KOPT-K1 (cell line): ENCODE results near the gene GNAZ.
"Not testable (repeated sequence)": the region's sequence is repeated elsewhere in the genome, so short reads cannot be mapped to it uniquely, and the experiment has no call there.

Experiments
- H3K27ac ChIP-seq: fragments of 200-600 bp; sonication (generic); 2 replicates; pipeline ENCODE4 v1.5.1; 2016; ENCODE audit warnings: antibody characterized with exemption, mild to moderate bottlenecking, low read depth, low read length; ENCODE audit not compliant: poor library complexity, severe bottlenecking
- H3K36me3 ChIP-seq: fragments of 200-600 bp; sonication (generic); 2 replicates; pipeline ENCODE4 v1.5.1; 2017; ENCODE audit warnings: antibody characterized with exemption, mild to moderate bottlenecking, low read length, moderate library complexity; ENCODE audit not compliant: insufficient read depth
- H3K9me3 ChIP-seq: fragments of 200-600 bp; sonication (generic); 2 replicates; pipeline ENCODE4 v1.5.1; 2017; ENCODE audit warnings: antibody characterized with exemption, low read length, mild to moderate bottlenecking; ENCODE audit not compliant: insufficient read depth, poor library complexity, severe bottlenecking

Gene GNAZ

DNA sequence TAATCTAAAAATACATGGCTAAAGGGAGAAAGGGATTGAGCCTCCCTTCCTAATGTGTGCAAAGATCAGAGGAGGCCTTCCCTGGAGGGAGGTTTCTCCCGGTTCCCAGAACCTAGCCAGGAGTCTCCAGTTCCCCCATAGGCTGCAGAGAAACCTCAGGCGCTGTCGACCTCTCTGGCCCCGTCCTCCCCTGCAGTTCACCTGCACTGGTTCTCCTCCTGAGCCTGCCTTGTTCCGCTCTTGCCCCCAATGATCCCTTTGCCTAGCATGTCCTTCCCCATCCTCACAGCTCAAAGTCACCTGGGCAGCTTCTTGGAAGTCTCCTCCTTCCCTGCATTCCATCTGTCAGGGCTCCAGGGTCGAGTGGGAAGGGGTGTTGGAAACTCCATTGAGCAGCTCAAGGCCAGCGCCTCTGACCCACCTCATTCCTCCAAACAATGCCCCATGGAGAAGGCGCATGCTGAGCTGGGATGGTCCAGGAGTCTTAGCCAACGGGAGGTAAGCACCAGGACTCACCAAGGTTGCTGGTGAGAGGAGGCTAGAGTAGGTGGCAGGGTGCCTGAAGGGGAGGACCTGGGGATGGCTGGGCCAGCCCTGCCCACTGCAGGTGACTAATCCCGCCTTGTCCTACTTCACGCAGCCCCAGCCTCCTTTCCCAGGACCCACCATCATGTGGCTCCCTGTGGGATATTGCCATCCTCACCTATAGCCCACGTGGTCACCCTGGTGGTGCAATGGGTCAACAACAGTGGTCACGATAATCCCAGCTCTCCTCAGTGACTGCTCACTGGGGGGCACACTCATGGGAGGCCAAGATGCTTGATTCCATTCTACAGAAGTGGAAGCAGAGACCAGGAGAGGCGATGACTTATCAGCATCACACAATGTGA lies 56.1 kb downstream of the GNAZ start:
- Histone ChIP-seq H3K36me3 (no peaks in the 10 kb centered on the region), H3K27ac (no peak overlapping the region), H3K9me3 (no peaks in the 10 kb centered on the region)

DNA sequence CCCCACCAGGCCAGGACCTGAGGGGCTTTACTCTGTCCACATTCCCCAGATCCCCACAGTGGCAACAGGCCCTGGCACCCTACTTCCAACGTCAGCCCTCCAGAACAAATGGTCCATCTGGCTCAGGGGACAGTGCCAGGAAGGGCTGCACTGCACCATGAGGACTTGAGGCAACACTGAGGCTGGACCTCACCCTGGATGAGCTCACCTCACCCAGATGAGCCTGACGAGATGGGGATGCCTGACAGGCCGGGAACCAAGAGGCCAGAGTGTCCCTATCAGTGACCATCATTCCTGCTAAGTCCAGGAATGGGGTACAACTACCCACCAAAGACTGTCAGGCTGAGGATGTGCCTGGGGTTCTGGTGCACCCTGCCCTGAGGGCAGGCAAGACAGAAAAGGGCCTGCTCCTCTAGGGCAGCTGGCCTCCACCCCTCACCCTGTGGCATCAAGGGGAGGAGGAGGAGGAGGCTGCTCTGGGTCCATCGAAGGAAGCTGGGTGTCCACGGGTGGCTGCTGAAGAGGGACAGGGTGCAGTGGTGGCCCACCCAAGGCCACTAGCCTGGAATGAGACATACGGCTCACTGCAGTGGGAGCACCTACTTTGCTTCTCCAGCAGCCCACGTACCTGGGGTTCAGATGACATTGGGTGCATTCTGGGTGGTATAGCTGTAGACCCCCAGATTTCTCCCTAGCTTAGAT lies 56.9 kb downstream of the GNAZ start:
- H3K27ac ChIP-seq: no peak overlapping the region
- no peaks in the 10 kb centered on the region for H3K36me3 ChIP-seq
- no peaks in the 10 kb centered on the region for H3K9me3 ChIP-seq

DNA sequence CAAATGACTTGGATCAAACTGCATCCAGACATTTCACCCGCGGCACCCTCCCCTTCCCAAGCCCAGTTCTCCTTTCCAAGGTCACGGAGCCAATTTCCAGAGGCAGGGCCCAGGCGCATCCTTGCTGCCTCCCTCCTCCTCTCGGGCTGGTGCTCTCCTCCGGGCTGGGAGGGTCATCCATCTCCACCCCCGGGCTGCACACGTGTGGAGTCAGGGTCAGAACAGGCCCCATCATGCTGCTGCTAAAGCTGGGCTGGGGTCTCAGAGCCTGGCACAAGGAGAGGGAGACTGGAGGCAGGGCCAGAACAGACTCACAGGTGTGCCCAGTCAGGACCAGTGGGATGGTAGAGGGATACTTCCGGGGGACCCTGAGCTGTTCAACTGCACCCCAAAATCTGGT lies 57.5 kb downstream of the GNAZ start:
- Histone ChIP-seq H3K27ac (no peak overlapping the region), H3K36me3 (no peaks in the 10 kb centered on the region), H3K9me3 (no peaks in the 10 kb centered on the region)

DNA sequence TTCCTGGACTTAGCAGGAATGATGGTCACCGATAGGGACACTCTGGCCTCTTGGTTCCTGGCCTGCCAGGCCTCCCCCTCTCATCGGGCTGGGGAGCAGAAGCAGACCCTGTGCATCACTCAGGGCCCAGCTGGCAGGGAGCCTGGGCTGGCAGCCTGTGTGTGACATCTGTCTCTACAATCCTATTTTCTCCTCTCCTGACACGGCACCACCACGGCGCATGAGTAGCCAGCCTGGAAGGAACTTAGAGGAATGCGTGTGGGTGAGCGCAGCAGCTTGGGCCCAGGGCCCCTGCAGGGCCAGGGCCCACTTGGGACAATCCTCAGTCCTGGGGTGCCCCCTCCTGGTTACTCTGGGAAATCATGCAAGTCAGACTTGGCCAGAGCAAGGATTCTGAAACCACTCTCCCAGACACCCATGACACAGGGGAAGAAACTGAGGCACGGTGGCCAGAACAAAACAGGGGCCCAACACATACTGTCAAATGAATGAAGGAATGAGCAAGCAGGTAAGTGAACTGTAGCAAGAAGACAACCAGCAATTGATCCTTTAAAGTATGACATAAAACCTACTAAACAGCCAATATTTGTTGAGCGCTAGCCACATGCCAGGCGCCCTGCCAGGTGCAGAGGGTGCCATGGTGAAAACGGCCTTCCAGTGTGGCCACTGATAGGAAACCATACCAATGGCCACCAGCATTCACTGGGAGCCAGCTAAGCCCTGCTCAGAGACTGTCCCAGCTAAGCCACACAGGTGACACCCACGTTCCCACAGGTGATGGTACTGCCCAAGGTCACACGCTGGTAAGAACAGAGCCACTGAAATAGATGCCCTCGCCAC lies 58.2 kb downstream of the GNAZ start:
- H3K36me3 ChIP-seq: no peaks in the 10 kb centered on the region
- no peaks in the 10 kb centered on the region for H3K9me3 ChIP-seq
- H3K27ac ChIP-seq: no peak overlapping the region

DNA sequence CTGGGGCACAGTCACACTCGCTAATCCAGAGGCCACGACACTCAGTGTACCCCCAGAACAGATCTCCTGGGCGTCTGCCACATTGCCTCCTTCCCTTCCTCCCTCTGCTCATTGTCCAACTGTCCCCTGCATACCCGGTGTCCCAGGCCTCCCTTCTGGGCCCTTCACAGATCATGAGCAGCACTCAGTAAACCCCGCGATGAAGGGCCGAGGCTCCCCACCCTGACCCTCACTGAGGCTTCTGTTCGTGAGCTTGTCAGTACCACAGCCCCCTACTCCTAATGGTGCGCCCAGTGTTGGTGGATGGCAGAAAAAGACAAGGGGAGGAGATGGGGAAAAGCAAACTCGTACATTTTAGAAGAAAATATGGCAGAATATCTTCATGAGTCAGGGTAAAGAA lies 58.8 kb downstream of the GNAZ start:
- Histone ChIP-seq H3K36me3 (no peaks in the 10 kb centered on the region), H3K9me3 (no peaks in the 10 kb centered on the region), H3K27ac (no peak overlapping the region)

DNA sequence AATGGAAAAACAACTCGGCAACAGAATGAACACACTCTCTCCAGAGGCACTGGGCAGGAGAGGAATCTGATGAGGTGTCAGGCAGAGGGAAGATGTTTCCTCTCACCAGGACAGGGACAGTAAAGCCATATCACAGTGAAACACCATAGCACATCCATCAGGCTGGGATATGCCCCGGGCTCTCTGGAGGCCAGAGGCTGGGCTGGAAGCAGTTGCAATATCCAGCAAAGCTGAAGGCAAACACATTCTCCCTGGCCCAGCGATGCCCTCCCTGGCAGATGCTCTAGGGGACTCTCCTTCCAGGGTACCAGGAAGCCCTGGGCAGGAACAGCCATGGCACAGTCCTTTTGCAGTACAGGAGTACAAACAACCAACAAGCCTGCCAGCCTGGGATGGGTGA lies 60.4 kb downstream of the GNAZ start:
- no peaks in the 10 kb centered on the region for H3K36me3 ChIP-seq
- H3K9me3 ChIP-seq: no peaks in the 10 kb centered on the region

DNA sequence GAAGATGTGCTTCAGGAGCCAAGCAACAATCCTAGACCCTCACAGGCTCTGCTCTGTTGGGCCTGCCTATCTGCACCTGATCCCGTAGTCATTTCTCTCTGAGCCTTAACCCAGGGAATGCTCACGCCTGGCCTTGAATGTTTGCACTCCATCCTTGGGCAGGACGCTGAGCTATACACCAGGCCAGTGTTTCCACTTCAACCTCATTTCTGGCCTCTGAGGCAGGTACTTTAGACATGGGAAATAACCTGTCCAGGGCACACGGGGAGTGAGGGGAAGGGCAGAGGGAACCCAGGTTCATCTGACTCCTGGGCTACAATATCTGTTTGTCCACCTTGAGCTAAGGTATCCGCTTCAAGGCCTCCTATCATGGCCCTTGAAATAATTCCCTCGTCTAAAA lies 61.6 kb downstream of the GNAZ start:
- Histone ChIP-seq H3K27ac (no peak overlapping the region), H3K9me3 (no peaks in the 10 kb centered on the region), H3K36me3 (no peaks in the 10 kb centered on the region)

More for the DNA sequence above, 60.4 kb downstream of the GNAZ start:
- H3K27ac ChIP-seq: no peak overlapping the region

DNA sequence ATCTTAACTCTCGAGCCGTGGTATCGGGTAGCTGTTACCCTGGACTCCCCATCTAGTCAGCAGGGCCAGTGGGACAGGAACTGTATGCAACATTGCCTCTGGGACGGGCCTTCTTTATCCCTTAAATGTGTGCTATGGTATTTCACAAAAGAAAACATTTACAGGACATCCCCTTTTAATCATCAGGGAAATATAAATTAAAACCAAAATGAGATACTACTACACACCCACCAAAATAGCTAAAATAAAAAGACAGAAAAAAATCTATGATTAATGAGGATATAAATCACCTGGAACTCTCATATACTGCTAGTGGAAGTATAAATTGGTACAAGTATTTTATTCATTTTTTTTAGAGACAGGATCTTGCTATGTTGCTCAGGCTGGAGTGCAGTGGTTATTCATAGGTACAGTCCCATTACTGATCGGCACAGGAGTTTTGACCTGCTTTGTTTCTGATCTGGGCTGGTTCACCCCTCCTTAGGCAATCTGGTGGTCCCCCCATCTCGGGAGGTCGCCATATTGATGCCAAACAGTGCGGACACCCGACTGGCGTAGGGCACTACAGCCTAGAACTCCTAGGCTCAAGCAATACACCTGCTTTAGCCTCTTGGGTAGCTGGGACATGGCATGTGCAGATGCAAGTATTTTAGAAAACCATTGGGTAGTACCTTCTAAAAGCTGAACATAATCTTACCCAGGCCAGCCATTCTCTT lies 62.2 kb downstream of the GNAZ start:
- Histone ChIP-seq H3K9me3 (no peaks in the 10 kb centered on the region), H3K36me3 (no peaks in the 10 kb centered on the region), H3K27ac (no peak overlapping the region)

DNA sequence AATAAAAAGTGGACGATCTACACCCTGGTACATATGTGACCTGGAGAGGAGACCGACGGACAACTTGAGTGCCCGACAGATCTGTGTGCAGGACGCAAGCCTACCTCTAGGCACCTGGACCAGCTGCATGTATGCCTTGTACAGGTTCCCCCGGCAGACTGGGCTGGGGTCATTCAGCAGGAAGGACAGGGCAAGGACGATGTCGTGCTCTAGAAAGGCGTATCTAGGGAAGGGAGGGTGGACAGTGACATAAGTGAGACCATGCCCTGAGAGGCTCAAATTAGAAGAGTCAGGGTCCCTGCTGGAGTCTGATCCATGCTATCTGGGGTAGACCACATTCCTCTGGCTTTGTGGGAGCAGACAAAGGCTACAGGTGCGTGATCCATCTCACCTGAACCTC lies 63.6 kb downstream of the GNAZ start:
- H3K27ac ChIP-seq: no peak overlapping the region
- H3K36me3 ChIP-seq: no peaks in the 10 kb centered on the region
- no peaks in the 10 kb centered on the region for H3K9me3 ChIP-seq

DNA sequence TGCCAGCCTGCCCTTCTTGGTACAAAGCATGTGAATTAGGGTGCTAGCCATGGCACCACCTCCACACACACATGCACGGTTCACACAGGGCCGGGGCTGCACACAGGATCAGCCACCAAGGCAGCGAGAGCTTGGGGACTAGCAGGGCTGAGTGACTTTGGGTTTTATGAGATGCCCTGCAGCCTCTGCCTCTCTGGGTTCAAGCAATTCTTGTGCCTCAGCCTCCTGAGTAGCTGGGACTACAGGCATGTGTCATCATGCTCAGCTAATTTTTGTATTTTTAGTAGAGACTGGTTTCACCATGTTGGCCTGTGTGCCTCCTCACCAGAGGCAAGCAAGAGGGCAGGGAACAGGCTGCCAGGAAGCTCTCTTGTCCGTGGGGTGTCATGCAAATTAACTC lies 66.7 kb downstream of the GNAZ start:
- H3K9me3 ChIP-seq, H3K36me3 ChIP-seq: not testable (repeated sequence)
- H3K27ac ChIP-seq: peak overlapping the region; percentile 68

DNA sequence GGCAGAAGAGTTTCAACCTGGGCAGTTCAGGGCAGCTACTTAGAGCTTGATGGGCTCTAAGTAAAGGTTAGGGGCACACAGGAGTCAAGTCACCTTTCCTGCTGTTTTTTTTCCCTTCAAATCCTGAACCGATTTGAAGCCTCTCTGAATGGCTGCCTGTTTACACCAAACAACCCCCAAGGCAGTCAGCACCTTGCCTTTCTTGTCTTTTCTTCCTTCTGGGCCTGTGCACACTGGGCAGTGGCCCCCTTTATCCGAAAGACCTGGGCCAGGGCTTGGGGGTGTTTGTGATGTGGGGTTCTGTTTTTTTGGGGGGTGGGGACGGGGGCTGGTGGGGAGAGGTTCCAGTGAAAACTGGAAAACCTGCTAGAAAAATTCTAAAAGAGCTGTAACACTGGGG lies 67.1 kb downstream of the GNAZ start:
- Histone ChIP-seq H3K27ac (peak overlapping the region; percentile 68), H3K36me3 (no peaks in the 10 kb centered on the region), H3K9me3 (no peaks in the 10 kb centered on the region)

DNA sequence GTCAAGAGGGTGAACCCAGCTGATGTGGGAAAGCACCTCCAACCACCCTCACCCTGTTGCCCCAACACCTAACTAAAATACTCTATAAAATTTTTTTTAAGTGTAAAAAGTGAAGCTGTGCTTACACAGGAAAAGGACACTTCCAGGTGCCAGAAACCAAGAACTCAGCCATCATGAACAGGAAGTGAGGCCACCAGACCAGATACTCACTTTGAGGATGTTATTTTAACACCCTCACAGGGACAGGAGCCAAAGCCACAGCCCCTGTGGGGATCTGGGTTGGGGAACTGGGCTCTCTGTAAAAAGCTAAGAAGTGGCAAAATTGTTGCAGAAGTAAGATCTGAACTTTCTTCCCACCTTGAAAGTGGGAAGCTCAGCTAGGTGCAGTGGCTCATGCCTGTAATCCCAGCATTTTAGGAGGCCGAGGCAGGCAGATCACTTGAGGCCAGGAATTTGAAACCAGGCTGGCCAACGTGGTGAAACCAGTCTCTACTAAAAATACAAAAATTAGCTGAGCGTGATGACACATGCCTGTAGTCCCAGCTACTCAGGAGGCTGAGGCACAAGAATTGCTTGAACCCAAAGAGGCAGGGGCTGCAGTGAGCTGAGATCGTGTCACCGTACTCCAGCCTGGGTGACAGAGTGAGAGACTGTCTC lies 67.7 kb downstream of the GNAZ start:
- no peaks in the 10 kb centered on the region for H3K36me3 ChIP-seq
- H3K9me3 ChIP-seq: no peaks in the 10 kb centered on the region
- H3K27ac ChIP-seq: peak overlapping the region; percentile 68

DNA sequence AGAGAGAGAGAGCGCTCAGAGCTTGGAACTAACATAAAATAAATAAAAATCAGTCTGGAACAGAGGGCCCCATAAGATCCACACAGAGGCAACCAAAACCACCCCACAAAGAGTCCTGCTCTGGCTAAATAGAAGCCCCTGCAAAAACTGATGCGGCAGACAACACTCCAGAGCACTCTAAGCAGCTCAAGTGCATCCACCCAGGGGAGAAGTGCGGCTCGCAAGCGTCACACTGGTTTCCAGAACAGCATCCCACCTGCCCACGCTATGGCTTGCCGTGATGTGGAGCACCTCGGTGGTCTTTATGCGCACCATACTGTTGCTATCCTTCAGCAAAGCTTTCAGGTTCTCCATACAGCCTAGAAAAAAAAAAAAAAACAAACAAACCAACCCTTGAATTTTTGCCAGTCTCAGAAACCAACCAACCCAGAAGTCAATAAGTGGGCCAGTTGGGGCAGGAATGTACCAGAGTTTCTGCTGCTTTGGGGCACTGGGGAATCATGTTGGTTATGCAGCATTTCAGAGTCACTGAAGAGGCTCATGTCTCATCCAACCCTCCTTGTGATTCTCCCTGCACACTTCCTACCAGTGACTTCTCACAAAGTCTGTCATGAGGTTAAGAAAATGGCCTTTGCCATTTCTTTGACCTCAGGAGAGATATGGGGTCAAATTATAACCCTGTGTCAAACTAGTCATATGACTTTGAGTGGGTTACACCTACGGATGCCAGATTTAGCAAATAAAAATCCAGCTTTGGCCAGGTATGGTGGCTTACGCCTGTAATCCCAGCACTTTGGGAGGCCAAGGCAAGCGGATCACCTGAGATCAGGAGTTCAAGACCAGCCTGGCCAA lies 68.5 kb downstream of the GNAZ start:
- no peaks in the 10 kb centered on the region for H3K36me3 ChIP-seq
- no peaks in the 10 kb centered on the region for H3K9me3 ChIP-seq
- peak overlapping the region; percentile 68 for H3K27ac ChIP-seq
